ENCODE data around the gene IRF2.

IRF2 gene

GRCh38 chr4:184473499-184474262, 669 bp downstream of the IRF2 start:
- DNase-seq, result peak; percentile 83

GRCh38 chr4:184472614-184473498, 1.5 kb downstream of the IRF2 start:
- DNase-seq, result peak; percentile 85

GRCh38 chr4:184471881-184472613, 2.3 kb downstream of the IRF2 start:
- peak; percentile 66 for DNase-seq

GRCh38 chr4:184470785-184471110, 3.6 kb downstream of the IRF2 start:
- DNase-seq, result no peak

GRCh38 chr4:184466634-184467033, 7.7 kb downstream of the IRF2 start:
- DNase-seq, result no peak

- DNase-seq, result no peak
Measured at GRCh38 chr4:184464759-184465454, 9.4 kb downstream of the IRF2 start.

- DNase-seq, result no peak
Measured at GRCh38 chr4:184463856-184464255, 10.5 kb downstream of the IRF2 start.

- no peak for DNase-seq
Measured at GRCh38 chr4:184463158-184463557, 11.2 kb downstream of the IRF2 start.

GRCh38 chr4:184462724-184463123, 11.6 kb downstream of the IRF2 start:
- no peak for DNase-seq

- DNase-seq, result no peak
Measured at GRCh38 chr4:184461711-184462441, 12.5 kb downstream of the IRF2 start.

- peak; percentile 50 for DNase-seq
Measured at GRCh38 chr4:184460499-184461285, 13.7 kb downstream of the IRF2 start.

GRCh38 chr4:184459413-184459812, 14.9 kb downstream of the IRF2 start:
- no peak for DNase-seq

GRCh38 chr4:184457535-184458249, 16.7 kb downstream of the IRF2 start:
- no peak for DNase-seq

GRCh38 chr4:184456337-184456736, 18.0 kb downstream of the IRF2 start:
- no peak for DNase-seq

GRCh38 chr4:184455299-184455698, 19.1 kb downstream of the IRF2 start:
- peak; percentile 20 for DNase-seq

GRCh38 chr4:184453365-184454160, 20.8 kb downstream of the IRF2 start:
- peak; percentile 74 for DNase-seq

- no peak for DNase-seq
Measured at GRCh38 chr4:184452740-184453139, 21.6 kb downstream of the IRF2 start.

- DNase-seq, result peak; percentile 94
Measured at GRCh38 chr4:184451726-184452125, 22.6 kb downstream of the IRF2 start.

GRCh38 chr4:184450743-184451535, 23.4 kb downstream of the IRF2 start:
- DNase-seq, result peak; percentile 48

Measured in OCI-M1 (cell line).